Osteocyte (in vitro differentiated cells): ENCODE results near the gene U2AF1. TPM values are rescaled to one million over a fixed set of nuclear protein-coding genes. Genes with fewer than 3 reads are reported as not detected.
"Not testable (repeated sequence)": the region's sequence is repeated elsewhere in the genome, so short reads cannot be mapped to it uniquely, and the experiment has no call there.

Experiments
- DNase-seq: peaks from one replicate; pipeline ENCODE4 v3.0.0; 2021; ENCODE audit warnings: mixed read lengths; ENCODE audit not compliant: unreplicated experiment; ENCODE audit errors: extremely low spot score
- H3K27ac Mint-ChIP-seq: one replicate; pipeline ENCODE4 v1.8.0; 2021; ENCODE audit warnings: mild to moderate bottlenecking, mixed read lengths; ENCODE audit not compliant: unreplicated experiment
- H3K27me3 Mint-ChIP-seq: one replicate; pipeline ENCODE4 v1.8.0; 2021; ENCODE audit warnings: mixed read lengths; ENCODE audit not compliant: unreplicated experiment
- H3K36me3 Mint-ChIP-seq: one replicate; pipeline ENCODE4 v1.8.0; 2021; ENCODE audit warnings: mixed read lengths; ENCODE audit not compliant: unreplicated experiment
- H3K4me1 Mint-ChIP-seq: one replicate; pipeline ENCODE4 v1.8.0; 2021; ENCODE audit warnings: mixed read lengths; ENCODE audit not compliant: unreplicated experiment
- H3K4me3 Mint-ChIP-seq: one replicate; pipeline ENCODE4 v1.8.0; 2021; ENCODE audit warnings: mild to moderate bottlenecking, moderate library complexity, mixed read lengths; ENCODE audit not compliant: unreplicated experiment
- H3K9me3 Mint-ChIP-seq: one replicate; pipeline ENCODE4 v1.8.0; 2021; ENCODE audit warnings: mixed read lengths; ENCODE audit not compliant: unreplicated experiment
- total RNA-seq: library from RNA; stranded (reverse); gene quantifications from 2 replicates; pipeline ENCODE4 v1.2.1, GENCODE V29; 2021

U2AF1 gene
- total RNA-seq, 1 donor from 2014 or later, result 16.2 TPM

DNA sequence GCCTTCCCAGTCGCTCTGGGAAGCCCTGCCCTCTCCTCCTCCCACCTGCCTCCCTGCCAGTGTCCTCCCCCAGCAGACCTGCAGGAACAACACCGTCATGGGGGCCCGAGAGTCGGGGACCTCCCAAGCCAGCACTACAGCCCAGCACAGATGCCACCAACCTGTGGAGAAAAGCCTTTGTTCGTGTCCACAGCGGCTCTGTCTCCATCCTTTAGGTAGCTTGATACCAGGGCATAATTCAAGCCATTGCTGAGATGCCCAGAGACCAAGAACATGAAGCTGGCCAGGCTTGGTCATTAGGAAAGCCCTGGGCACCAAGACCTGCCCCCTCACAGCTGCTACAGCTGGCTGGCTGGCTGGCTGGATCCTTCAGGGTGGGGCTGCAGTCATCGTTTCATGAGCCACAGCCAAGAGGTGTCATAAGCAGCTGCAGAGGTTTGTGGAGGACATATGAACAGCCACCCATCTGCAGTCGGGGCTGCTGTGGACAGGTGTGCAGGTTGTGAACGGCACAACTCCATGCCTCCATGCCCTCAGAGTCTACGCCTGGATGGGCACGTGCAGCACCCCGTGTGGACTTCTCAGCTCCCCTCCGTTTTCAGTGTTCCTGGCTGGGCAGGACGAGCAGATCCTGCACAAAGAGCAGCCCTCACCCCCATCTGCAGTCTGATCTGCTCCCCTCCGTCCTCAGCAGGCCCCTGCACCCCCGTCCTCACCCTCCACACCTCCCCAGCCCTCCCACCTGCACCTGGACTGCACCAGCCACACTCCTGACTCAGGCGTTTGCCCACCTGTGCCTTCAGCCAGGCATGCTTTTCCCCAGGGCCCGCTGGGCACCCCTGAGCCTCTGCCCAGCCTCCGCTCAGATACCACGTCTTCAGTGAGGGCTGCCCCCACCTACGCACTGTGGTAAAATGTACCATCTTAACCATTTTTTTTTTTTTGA lies 61.2 kb downstream of the U2AF1 start:
- not testable (repeated sequence) for H3K4me3 Mint-ChIP-seq, H3K36me3 Mint-ChIP-seq, H3K27ac Mint-ChIP-seq, H3K4me1 Mint-ChIP-seq, H3K27me3 Mint-ChIP-seq, H3K9me3 Mint-ChIP-seq, DNase-seq

DNA sequence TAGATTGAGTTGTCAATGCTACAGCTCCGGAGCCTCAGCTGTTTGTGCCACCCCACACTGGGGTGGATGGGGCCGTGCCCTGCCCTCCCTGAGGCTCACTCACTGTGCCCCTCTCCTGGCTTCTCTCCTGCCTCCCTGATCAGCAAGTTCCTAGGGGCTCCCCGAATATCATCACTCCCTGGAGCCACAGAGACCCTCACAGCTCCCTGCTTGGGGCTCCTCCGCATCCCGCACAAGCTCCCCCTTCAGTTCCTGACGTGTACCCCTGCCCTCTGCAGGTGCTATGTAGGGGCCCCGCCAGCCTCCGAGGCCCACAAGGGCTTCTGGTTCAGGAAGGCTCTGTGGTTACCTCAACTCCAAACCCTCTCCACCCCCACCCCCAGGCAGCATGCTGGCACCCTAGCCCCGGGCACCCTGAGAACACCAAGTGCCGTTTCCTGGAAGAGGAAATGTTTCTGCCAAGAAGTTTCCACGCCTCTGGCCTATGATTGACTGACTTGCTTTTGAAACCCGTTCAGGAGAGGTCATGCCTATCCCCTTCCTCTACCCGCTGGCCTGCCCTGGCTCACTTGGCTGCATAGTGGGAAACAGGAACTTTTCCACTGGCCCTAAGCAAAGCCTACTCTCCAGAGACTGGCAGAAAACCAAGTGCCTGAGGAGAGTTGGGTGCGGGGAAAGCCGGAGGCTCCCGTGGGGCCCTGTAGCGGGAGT lies 62.0 kb downstream of the U2AF1 start:
- peak overlapping the region; percentile 56 for H3K27ac Mint-ChIP-seq
- not testable (repeated sequence) for DNase-seq

DNA sequence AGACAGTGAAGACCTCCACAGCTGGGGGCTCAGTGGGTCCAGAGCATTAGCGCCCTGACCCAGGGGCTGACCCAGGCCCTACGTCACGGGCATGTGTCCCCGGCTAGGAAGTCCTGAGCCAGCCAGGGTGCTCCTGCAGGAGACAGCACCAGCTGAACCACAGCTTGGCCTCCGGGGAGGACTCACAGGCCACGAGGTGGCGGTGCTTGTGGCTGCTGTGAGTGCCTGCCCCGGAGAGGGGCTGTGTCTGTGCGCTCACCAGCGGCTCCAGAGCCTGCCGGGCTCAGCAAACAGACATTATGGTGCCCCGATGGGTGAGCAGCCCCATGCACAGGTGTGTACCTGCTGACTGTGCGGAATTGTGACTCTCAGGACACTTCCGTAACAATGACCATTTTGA lies 62.8 kb downstream of the U2AF1 start:
- not testable (repeated sequence) for H3K27me3 Mint-ChIP-seq, H3K27ac Mint-ChIP-seq, H3K36me3 Mint-ChIP-seq, H3K4me3 Mint-ChIP-seq, H3K9me3 Mint-ChIP-seq, DNase-seq, H3K4me1 Mint-ChIP-seq

More for the DNA sequence above, 62.0 kb downstream of the U2AF1 start:
- not testable (repeated sequence) for H3K36me3 Mint-ChIP-seq, H3K4me3 Mint-ChIP-seq, H3K4me1 Mint-ChIP-seq, H3K9me3 Mint-ChIP-seq, H3K27me3 Mint-ChIP-seq

DNA sequence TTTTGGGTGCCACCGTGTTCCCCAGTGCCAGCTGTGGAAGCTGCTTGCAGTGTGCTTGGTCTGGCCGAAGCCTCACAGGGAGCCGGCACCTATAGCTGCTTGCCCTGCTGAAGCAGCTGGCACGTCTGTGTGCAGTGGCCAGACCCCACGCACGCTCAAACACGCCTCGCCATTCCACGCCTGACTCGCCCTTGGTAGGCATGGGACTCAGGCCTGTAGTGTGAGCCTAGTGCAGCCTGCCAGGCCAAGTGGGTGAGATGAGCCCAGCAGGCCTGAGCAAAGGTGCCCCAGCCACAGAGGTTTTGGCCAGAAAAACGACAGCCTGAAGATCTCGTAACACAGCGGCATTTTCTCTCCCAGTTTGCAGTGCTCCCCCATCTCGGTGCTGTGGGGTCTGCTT lies 64.1 kb downstream of the U2AF1 start:
- H3K27me3 Mint-ChIP-seq, DNase-seq, H3K36me3 Mint-ChIP-seq, H3K4me3 Mint-ChIP-seq, H3K27ac Mint-ChIP-seq, H3K9me3 Mint-ChIP-seq, H3K4me1 Mint-ChIP-seq: not testable (repeated sequence)

Other genes with a start within 250 kb of the U2AF1 start
- gene WDR4, start 228.0 kb downstream of the U2AF1 start, total RNA-seq, result 15.0 and 15.7 TPM in 2 replicates
- gene NDUFV3, start 214.3 kb downstream of the U2AF1 start, total RNA-seq, result 41.3 and 44.9 TPM in 2 replicates
- gene ERVH48-1, start 181.9 kb downstream of the U2AF1 start, total RNA-seq, result not detected in 2 replicates
- gene PKNOX1, start 133.0 kb downstream of the U2AF1 start, total RNA-seq, result 12.2 and 14.2 TPM in 2 replicates
- gene CBS, start 31.7 kb downstream of the U2AF1 start, total RNA-seq, result 92.1 and 95.5 TPM in 2 replicates
- not detected in 2 replicates for gene CRYAA, start 61.4 kb upstream of the U2AF1 start, total RNA-seq